Peyer's patch (tissue), 4 donors: ENCODE results near the gene SMAD3.

Experiments used
- POLR2A ChIP-seq, 2 donors: fragments of 450-650 bp; IDR thresholded peaks; one replicate each; pipeline ENCODE4 v1.5.1; 2017; ENCODE audit warnings: antibody characterized with exemption in 2 of 2, mild to moderate bottlenecking in 2 of 2, moderate library complexity in 2 of 2
- TF ChIP-seq, protein P1 (sequence below), 6 experiments: fragments of 450-650 bp in 4 of 6; fragments of 200-600 bp in 2 of 6; sonication (generic) in 1 of 6; IDR thresholded peaks; one replicate each; pipeline ENCODE4 v1.5.1; 2017 to 2019; ENCODE audit warnings: antibody characterized with exemption in 6 of 6, mild to moderate bottlenecking in 3 of 6, moderate library complexity in 1 of 6

DNA sequence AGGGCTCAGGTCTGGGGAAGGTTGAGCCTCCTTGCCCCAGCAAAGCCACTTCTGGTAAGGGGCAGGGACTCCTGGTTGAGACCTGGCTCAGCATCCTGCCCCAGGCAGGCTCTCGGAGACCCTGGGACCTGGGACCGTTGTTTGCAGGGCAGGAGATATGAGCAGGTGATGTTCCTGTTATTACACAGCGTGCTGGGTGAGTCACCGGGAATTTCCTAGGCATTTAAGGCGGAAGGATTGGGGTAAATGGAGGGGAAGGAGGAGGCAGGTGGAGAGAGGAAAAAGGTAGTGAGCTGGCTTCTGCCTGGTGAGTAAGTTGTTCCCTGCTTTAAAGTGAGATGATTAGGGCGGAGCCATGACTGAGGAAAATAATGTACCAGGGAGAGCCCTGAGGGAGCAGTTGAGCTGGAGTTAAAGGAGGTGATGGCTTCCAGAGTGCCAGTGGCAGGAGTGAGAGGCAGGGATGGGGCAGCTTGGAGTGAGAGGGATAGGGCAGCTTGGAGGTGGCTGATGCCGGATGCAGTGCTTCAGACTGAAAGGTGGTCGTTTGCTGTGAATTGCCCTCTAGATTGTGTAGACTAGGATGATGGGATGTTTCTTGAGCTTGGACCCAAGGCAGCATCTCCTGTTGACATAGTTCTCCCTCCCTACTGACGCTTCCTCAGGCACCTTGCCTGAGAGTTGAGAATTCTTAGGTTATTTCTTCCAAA is 109.6 kb downstream of the SMAD3 start:
- TF ChIP-seq, protein P1, sequence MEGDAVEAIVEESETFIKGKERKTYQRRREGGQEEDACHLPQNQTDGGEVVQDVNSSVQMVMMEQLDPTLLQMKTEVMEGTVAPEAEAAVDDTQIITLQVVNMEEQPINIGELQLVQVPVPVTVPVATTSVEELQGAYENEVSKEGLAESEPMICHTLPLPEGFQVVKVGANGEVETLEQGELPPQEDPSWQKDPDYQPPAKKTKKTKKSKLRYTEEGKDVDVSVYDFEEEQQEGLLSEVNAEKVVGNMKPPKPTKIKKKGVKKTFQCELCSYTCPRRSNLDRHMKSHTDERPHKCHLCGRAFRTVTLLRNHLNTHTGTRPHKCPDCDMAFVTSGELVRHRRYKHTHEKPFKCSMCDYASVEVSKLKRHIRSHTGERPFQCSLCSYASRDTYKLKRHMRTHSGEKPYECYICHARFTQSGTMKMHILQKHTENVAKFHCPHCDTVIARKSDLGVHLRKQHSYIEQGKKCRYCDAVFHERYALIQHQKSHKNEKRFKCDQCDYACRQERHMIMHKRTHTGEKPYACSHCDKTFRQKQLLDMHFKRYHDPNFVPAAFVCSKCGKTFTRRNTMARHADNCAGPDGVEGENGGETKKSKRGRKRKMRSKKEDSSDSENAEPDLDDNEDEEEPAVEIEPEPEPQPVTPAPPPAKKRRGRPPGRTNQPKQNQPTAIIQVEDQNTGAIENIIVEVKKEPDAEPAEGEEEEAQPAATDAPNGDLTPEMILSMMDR (IDR thresholded peaks at IDR 0.05), result no peak
- TF ChIP-seq POLR2A (IDR thresholded peaks at IDR 0.05), result no peak
